CD4-positive, alpha-beta T cell treated with Interleukin-10 for 1 hour (primary cell): ENCODE measurements around the gene HYAL3.
"Not testable (repeated sequence)": the region's sequence is repeated elsewhere in the genome, so short reads cannot be mapped to it uniquely, and the experiment has no call there.

Experiments
- DNase-seq: peaks from one replicate; pipeline ENCODE4 v3.0.0-alpha.2; 2020

The HYAL3 gene

GRCh38 chr3:50288387-50289007 lies 10.7 kb downstream of the HYAL3 start:
- no peak for DNase-seq

GRCh38 chr3:50287262-50287661 lies 11.9 kb downstream of the HYAL3 start:
- no peak for DNase-seq

DNA sequence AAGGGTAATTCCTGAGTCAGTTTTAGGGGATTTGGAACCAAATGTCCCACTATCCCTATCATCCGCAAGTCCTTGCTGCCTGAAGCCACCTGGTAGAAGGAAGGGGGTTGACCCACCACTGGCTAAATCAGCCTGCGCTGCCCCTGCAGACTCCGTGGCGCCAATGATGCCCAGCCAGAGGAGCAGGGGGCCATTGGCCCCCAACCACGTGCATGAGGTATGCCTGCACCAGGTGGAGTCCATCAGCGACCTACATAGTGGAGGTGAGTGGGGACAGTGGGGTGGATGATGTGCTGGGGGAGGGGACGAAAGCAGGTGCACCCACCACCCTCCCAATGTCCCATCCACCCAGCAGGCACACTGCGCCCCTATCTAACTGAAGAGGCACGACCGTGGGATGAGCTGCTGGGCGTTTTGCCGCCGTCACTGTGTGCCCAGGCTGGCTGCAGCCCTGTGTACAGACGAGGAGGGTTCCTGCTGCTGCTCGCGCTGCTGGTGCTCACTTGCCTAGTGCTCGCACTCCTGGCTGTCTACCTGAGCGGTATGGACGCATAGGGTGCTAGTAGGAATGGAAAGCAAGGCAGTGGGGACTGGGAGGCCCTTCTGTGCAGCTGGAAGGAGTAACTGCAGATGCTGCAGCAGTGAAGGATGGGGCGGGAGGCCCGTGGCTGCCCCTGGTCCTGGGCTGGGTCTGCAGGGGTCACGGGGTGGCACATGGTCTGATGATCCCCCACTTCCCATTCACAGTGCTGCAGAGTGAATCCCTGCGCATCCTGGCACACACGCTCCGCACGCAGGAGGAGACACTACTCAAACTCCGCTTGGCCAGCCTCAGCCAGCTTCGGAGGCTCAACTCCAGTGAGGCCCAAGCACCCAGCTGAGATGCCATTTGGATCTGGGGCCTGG lies 12.6 kb downstream of the HYAL3 start:
- DNase-seq, result no peak

DNA sequence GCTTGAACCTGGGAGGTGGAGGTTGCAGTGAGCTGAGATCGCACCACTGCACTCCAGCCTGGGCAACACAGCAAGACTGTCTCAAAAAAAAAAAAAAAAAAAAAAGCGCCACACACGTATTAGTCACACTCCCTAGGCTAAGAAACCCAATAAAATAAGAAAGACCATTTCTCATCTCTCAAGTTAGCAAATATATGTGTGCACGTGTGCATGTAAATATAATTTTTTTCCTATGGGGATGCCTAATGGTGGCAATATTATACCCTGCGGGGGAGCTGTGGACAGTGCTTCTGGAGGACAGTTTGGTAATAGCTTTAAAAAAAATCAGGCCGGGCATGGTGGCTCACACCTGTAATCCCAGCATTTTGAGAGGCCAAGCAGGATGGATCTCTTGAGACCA lies 15.1 kb downstream of the HYAL3 start:
- not testable (repeated sequence) for DNase-seq

- DNase-seq, result no peak
These were observed 19.8 kb downstream of the HYAL3 start for GRCh38 chr3:50279255-50280016.

GRCh38 chr3:50278880-50279224 lies 20.4 kb downstream of the HYAL3 start, which contains the start of gene LSMEM2:
Gene LSMEM2, plus strand, starts transcription at chr3:50279087. Its CDS starts 27 bp downstream, at chr3:50279114.
- DNase-seq, result no peak

GRCh38 chr3:50278123-50278879 lies 20.9 kb downstream of the HYAL3 start:
- no peak for DNase-seq

DNA sequence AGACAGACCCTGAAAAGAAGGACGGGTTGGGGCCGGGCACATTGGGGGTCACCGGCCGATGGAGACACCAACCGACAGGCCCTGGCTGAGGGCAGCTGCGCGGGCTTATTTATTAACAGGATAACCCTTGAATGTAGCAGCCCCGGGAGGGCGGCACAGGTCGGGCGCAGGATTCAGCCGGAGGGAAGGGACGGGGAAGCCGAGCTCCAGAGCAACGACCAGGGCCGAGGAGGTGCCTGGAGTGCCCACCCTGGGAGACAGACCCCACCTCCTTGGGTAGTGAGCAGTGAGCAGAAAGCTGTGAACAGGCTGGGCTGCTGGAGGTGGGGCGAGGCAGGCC lies 22.5 kb downstream of the HYAL3 start:
- DNase-seq, result no peak

DNA sequence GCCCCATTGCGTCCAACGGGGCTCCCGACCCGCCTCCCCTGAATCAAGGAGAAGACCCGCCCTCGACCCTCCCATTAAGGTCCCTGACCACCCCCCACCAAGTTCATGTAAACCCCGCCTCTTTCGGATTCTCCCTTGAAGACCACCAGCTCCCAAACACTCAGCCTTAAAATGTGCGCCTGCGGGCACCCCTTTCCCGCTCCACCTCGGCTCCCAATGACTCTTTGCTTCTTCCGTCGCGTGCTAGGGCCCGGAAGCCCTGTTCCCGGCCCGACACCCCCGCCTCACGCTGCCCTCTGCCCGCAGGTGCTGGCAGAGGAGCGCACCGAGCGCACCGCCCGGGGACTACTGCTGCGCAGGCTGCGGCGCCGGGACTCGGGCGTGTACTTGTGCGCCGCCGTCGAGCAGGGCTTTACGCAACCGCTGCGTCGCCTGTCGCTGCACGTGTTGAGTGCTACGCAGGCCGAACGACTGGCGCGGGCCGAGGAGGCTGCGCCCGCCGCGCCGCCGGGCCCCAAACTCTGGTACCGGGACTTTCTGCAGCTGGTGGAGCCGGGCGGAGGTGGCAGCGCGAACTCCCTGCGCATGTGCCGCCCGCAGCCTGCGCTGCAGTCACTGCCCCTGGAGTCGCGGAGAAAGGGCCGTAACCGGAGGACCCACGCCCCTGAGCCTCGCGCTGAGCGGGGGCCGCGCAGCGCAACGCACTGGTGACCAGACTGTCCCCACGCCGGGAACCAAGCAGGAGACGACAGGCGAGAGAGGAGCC lies 23.0 kb downstream of the HYAL3 start:
- DNase-seq, result no peak

DNA sequence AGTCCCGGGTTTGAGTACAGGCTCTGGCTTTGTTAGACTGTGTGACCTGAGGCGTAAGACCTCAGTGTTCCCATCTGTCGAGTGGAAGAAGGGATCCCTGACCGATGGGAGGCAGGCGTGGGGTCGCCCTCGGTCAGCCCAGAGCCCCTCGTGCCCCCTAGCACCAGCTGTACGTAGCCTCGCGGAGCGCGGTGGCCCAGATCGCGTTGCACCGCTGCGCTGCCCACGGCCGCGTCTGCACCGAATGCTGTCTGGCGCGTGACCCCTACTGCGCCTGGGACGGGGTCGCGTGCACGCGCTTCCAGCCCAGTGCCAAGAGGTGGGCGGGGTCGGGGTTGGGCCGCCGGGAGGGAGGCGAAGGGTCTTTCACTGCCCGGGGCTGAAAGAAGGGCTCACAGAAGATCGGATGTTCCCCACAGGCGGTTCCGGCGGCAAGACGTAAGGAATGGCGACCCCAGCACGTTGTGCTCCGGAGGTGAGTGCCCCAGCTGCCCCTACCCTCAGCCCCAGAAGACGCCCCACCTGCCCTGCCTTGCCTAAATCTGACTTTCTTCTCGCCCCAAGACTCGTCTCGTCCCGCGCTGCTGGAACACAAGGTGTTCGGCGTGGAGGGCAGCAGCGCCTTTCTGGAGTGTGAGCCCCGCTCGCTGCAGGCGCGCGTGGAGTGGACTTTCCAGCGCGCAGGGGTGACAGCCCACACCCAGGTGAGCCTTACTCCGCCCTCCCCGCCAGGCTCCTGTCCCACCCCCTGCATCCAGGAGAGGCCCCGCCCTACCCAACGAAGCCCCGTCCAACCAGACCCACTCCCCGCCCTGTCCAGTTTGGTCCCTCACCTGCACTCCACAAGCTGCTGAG lies 23.8 kb downstream of the HYAL3 start:
- no peak for DNase-seq

GRCh38 chr3:50274371-50275104 lies 24.7 kb downstream of the HYAL3 start:
- DNase-seq, result peak; percentile 74

- no peak for DNase-seq
These were observed 25.5 kb downstream of the HYAL3 start for GRCh38 chr3:50273689-50274065.

- peak; percentile 86 for DNase-seq
These were observed 26.1 kb downstream of the HYAL3 start for GRCh38 chr3:50272911-50273688.

DNA sequence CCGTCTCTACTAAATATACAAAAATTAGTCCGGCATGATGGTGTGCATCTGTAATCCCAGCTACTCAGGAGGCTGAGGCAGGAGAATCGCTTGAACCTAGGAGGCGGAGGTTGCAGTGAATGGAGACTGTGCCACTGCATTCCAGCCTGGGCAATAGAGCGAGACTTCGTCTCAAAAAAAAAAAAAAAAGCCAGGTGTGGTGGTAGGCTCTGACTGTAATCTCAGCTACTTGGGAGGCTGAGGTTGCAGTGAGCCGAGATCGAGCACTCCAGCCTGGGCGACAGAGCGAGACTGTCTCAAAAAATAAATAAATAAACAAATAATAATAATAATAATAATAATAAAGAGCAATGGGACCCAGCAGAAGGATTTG lies 26.7 kb downstream of the HYAL3 start:
- DNase-seq, result not testable (repeated sequence)

DNA sequence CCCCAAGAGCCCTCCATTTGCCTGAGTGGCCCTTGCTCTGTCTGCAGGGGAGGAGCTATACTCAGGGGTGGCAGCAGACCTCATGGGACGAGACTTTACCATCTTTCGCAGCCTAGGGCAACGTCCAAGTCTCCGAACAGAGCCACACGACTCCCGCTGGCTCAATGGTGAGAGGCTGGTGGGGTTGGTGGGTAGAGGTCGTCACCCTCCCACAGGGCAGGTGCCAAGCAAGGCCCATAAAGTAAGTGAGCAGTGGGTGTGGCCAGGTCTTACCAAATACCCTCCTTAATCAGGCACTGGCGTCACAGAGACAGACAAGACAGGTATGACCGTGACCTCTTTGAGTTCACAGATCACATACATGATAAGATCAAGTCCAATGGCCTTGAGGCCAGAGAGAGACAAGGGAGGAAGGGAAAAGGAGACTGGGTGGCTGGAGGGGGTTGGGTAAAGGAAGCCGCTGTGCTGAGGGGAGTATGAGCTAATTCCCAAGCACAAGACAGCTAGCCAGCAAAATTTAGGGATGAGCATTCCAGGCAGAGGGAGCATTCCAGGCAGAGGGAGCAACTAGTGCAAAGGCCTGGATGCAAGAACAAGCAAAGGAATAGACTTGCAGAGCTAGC lies 27.8 kb downstream of the HYAL3 start:
- DNase-seq, result no peak

DNA sequence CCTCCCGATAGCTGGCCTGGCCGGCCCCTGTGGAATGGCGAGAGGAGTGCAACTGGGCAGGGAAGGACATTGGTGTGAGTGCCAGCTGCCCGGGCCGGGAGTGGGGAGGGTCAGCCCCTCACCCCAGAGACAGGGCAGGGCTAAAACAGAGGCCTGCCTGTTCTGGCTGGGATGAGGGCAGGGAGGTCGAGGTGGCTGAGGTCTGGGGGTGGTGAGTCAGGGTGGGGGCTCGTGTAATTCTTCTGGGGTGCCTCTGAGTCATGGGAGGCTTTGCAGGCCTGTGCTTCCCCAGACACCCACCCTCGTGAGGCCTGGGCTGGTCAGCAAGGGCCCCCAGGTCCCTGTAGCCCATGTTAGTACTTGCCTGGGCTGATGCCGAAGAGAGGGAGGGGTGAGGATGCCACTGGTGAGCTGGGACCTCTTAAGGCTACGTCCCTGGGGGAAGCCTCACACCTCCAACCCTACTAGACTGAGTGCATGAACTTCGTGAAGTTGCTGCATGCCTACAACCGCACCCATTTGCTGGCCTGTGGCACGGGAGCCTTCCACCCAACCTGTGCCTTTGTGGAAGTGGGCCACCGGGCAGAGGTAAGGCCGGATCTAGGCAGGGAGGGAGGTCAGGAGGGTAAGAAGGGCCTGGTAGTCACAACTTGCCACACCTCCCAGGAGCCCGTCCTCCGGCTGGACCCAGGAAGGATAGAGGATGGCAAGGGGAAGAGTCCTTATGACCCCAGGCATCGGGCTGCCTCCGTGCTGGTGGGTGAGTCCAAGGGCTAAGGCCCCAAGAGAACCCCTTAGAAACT lies 28.6 kb downstream of the HYAL3 start:
- no peak for DNase-seq

DNA sequence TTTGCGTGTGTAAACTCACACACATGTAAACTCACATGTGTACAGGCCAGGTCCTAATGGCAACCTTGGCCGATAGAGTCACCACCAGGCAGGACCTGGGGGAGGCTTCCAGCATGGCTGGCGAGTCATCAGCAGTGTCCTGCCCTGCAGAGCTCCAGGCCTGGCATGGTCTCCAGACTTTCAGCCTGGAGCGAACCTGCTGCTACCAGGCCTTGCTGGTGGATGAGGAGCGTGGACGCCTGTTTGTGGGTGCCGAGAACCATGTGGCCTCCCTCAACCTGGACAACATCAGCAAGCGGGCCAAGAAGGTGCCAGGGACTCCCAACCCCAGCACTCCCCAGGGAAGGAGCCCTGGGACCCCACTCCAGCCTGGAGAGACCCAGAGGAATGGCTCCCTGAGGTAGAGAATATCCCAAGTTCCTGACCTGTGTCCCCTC lies 29.2 kb downstream of the HYAL3 start:
- DNase-seq, result no peak

DNA sequence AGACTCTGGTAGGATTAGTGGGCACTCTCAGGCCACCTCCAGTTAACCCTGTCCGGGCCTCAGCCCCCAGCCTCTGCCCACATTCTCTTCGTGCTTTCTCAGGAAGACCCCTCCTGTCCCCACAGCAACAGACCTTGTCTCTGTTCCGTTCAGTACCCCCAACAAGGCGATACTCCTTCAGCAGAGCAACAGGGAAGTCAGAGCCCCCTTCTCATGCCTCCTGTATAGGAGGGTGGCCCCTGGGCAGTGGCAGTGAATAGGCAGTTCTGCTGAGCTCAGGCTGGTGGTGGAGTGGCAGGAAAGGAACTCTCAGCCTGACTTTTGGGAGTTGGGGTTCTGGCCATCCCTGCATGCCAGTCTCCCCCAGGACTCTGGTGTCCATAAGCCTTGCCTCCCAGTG lies 29.7 kb downstream of the HYAL3 start:
- DNase-seq, result no peak
